SH-SY5Y (cell line): Measurements from ENCODE around the gene KANSL2.

ENCODE experiments used
- GATA2 ChIP-seq: IDR thresholded peaks from 2 replicates; pipeline ENCODE4 v1.6.1; 2011; ENCODE audit warnings: mild to moderate bottlenecking, low read depth, low read length
- GATA3 ChIP-seq: IDR thresholded peaks from 2 replicates; pipeline ENCODE4 v1.6.1; 2011; ENCODE audit warnings: low read depth, mild to moderate bottlenecking, low read length, moderate library complexity

GRCh38 chr12:48683534-48683933 is 1.5 kb upstream of the KANSL2 start:
- TF ChIP-seq GATA2 (no peak), GATA3 (no peak)
